AML-193 (cell line): Measurements from ENCODE around the gene CCDC3.
"Not testable (repeated sequence)": the region's sequence is repeated elsewhere in the genome, so short reads cannot be mapped to it uniquely, and the experiment has no call there.

Source experiments
- DNase-seq, 2 experiments: peaks; one replicate each; lab custom pipeline; 2025; lab: John Stamatoyannopoulos, UW

CCDC3 gene

DNA sequence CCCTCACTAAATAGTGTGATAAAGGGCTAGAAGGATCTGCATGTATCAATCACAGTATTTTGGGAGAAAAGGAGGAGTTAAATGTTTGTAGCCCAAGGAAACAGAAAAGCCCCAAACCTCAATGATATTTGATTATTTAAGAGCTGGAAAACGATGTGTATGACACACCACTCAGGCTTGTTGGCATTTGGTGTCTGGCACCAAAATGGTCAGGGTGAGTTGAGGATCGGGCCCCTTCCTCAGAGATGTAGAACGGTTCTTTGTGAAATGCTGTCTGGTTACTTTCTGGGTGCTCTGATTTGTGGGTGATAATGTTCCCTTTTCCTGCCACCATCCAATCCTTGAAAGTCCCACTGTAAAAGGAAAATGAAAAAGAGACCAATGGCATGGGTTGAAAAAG is 113.7 kb downstream of the CCDC3 start:
- no peak for DNase-seq

DNA sequence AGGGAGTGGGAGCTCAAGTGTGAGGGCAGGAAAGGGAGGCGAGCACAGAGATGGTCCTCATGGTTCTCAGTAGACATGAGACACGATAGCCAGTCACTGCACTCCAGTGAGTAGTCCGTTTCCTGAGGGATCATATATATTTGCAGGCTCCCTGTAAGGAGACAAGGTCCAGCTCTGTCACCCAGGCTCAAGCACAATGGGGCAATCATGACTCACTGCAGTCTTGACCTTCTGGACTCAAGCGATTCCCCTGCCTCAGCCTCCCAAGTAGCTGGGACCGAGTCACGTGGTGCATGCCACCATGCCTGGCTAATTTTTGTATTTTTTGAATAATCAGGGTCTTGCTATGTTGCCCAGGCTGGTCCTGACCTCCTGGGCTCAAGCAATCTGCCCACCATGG is 116.7 kb downstream of the CCDC3 start:
- DNase-seq: no peak

DNA sequence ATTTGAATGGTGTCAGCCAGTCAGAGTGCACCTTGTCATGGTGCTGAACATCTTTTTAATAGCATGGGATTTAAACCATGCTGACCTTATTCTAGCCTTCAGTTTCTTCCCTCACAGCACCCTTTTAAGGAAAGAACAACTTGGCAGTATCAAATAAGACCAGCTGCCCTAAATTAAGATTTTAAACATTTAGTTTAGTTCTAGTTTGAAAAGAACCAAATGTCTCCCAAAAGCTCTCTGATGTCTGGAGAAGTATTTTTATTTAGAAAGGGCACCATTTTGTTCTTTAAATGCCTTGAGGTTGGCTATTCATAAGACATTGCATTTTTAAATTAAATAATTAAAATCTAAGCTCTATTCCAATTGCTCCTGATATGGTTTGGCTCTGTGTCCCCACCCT is 121.1 kb downstream of the CCDC3 start:
- no peak for DNase-seq

DNA sequence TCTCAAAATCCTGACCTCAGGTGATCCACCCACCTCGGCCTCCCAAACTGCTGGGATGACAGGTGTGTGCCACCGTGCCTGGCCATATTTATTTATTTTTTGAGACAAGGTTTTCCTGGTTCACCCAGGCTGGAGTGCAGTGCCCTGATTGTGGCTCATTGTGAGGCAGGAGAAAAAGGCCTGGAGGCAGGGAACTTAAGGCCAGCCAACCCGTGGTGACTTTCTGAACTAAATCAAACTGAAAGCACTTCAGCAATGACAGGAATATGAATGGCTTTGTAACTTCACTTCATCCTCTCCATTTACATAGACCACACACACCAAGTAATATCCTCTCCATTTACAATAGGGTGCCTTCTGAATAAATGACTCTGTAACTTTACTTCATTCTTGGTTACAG is 124.4 kb downstream of the CCDC3 start:
- no peak for DNase-seq

DNA sequence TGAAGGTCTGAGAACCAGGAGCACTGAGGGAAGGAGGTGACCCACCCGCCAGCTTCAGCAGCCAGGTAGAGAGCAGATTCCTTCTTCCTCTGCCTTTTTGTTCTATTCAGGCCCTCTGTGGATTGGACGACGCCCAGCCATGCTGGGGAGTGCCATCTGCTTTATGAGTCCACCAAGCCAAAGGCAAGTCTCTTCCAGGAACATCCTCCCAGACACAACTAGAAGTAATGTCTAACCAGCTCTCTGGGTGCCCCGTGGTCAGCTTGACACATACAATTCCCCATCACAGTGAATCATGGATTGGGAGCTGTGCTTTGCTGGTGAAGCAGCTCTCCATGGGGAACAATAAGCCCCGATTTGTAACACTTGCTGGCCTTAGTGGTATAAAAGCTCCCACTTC is 125.2 kb downstream of the CCDC3 start:
- DNase-seq: no peak

DNA sequence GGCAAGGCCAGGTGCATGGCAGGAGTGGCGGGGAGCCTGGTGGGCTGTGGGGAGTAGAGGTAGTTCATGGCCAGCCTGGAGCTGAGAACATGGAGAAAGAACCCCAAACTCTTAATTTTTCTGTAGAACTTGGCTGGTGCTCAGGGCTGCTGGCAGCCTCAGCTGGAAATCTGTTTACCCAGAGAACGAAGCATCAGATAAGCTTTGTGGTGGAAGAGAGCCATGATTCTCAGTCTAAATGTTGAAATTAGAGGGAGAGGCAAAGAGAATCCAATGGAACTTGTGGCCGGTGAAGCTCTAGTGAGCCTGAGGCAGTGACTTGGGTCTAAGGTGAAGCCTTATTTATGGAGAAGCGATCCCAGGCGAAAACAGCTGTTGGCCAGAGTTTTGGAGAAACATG is 126.4 kb downstream of the CCDC3 start:
- no peak for DNase-seq

DNA sequence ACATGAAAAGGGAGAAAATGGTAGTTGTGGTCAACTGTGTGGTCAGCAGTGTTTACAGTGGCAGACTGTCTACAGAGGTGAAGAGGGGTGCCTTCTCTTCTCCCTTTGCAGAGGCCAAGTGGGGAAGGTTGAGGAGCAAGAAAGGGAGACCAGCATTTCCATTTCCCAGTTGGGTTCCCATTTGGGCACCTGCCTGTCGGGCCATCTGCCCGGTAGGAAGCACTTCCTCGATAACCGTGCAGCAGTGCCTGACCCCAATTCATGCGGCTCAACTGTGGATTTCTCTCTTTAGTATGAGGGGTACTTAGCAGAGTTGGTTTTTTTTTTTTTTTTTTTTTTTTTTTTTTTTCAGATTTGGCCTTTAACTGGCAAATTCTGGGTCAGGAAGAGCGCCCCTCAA is 127.0 kb downstream of the CCDC3 start:
- no peak for DNase-seq

DNA sequence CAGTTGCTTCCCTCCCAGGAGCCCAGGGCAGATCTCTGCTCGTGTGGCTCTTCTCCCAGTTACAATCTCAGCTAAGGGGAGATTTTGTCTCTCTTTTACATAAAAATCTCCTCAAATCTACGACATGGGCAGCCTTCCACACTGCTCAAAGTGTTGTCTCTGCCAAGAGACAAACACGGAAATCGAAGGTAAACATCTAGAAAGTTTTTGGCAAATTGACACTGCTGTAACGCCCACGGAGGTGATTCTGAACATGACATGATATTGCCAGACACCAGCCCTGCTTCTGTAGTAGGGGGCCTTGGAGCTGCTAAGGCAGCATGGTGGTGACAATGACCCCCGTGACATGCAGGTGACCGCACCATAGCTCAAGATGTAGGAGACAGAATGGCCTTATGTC is 128.3 kb downstream of the CCDC3 start:
- no peak for DNase-seq

DNA sequence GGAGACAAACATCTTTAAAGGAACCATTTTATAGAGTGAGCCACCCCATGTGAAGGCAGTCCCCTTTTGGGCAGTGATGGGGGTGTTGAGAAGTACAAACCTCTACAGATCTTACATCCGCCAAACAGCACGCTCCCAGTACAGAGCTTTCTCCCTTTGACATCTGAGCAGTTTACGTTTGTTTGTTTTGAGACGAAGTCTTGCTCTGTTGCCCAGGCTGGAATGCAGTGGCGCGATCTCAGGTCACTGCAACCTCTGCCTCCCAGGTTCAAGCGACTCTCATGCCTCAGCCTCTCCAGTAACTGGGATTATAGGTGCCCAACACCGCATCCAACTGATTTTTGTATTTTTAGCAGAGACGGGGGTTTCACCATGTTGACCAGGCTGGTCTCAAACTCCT is 128.9 kb downstream of the CCDC3 start:
- no peak for DNase-seq

DNA sequence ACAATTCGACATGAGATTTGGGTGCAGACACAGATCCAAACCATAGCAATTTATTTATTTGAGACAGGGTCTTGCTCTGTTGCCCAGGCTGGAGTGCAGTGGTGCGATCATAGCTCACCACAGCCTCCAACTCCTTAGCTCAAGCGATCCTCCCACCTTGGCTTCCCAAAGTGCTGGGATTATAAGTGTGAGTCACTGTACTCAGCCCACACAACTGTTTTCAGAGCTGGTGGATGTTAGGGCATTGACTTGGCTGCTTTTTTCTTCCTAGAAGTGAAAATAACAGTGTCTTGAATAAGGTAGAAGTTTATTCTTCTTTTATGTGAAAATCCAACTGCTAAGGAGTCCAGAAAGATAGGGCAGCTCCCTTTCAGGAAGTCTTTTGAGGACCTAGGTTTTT is 132.1 kb downstream of the CCDC3 start:
- DNase-seq: no peak

DNA sequence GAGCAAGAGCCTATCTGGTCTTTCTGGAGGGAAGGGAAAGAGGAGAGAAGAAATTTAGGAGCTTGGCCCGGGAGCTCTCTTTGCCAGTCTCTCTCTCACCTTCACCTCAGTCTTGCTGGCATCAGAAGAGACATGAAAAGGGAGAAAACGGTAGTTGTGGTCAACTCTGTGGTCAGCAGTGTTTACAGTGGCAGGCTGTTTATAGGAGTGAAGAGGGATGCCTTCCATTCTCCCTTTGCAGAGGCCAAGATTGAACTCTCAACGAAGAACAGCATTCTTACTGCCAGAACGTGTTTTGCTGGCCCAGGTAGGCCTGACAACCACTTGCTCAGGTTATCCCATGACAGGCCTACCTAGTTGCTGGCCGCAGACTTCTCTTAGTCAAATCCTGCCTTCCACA is 133.3 kb downstream of the CCDC3 start:
- DNase-seq: no peak

DNA sequence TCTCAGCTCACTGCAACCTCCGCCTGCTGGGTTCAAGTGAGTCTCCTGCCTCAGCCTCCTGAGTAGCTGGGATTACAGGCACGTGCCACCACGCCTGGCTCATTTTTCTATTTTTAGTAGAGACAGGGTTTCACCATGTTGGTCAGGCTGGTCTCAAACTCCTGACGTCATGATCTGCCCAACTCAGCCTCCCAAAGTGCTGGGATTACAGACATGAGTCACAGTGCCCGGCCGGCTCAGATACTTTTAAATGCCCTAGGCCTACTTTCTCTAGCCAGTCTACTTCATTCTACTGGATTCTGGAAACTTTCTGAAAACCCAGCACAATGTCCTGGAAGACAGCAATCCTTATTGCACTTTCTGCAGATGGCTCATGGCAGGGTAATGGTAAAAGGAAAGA is 136.0 kb downstream of the CCDC3 start:
- DNase-seq: not testable (repeated sequence)

DNA sequence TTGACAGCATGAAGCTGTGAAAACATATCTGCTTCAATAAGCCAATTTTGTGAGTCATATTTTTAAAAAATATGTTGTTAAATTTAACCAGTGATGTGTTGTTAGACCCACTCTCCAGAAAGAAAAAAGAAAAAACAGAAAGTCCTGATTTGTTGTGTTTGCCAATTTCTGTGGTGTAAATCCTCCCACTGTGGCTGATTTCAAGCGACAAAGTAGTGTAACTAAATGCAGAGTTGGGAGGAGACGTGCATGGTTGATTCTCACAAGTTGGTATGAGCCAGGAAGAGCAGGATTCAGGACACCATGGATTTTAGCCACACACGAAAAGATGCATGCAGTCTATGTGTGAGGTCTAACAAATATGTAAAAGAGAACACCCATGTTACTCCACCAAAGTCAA is 139.1 kb downstream of the CCDC3 start:
- no peak for DNase-seq

DNA sequence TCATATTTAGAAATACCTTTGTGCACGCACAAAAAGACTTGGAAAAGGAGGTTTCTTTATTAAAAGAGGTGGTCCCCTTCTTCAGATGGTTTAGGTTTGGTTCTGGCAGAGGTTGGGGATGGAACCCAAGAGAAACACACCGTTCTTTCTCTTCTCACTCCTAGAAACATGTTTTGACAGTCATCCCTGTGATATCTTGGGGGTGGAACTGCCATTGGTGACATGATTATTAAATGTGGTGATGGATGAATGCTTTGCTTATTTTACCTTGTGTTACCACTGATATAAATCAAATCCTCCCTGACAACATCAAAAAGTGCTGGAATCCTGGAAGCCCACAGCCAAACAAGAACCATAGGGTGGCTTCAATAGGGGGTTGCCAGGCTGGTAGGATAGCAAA is 146.5 kb downstream of the CCDC3 start:
- DNase-seq: no peak

DNA sequence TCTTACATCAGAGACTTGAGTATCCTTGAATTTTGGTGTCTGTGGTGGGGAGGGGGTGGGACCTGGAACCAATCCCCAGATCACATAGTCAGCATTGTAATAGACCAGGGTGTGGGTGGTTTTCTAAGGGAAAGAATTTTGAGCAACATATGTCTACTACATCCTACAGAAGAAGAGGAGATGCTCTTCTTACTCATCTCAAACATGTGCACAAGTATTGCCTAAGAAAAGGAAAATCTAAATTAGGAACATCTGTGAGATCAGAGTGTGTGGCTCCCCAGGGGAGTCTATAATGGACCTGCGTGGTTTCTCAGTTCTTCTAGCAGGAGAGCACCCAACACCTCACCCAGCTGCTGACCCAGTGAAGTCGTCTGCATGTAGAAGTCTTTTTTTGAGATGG is 148.8 kb downstream of the CCDC3 start:
- no peak for DNase-seq

DNA sequence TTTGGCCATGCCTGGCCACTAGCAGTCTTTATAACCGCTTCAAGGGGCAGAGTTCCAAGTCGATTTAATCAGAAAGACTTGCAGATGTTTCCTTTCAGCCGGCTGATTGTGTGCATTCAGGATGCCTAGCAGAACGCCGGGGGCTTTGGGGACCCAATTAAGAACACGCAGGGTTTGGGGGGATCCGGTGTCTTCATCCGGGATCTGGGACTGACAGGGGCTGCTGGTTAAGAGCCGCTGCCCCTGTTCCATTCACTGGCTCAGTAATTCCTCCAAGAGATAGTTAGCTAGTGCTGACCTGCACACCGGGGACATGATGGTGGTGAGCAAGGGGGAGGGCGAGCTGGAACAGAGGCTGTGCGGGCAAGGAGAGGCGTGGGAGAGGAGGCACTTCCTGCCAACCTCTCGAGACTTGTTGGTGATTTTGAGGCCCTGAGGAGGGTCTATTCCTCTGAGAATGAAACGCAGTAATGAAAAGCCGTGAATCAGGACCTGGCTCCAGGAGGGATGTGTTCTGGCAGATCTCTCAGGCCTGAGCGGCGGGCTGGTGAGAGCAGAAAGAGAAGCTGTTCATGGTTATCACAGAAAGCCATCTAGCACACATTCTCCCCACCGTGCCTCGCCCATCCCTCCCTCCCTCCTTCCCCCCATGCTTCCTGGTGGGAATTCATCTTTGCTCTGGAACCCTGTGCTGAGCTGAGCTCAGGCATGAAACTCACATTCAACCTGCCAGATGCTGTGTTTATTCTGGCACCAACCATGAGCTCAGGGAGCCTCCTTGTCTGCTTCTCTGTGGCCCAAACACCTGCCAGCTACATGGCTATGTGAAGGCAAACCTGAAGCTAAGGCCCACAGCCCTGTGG is 152.0 kb downstream of the CCDC3 start:
- no peak for DNase-seq

DNA sequence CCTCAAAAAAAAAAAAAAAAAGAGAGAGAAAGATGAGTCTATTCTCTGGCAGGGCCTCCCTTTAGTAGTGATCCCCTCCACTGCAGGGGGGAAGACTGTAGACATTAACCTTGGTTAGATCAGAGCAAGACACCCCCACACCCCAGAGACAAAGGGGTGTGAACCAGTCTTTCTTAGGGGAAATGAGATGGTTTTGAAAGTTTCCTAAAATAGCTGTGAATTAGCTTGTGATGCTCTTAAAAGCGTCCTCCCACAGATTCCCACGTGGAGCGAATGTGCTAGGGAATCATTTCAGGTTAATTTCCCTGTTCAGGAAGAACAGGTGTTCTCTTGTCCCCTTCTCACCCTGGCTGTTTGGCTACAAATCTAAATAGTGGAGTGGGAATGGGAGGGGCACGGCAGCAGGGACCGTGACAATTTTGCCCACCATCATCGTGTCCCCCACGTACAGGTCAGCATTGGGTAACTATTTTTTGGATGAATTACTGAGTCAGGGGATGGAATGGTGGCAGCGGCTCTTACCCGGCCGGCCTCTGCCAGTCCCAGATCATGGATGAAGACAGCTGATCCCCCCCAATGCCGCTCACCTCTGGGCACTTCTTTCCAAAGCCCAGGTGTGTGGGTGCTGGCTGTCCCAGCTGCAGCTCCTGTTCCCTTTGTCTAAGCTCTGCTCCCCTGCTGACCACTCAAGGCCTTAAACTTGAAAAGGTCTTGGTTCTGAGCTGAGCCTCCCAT is 152.9 kb downstream of the CCDC3 start:
- no peak for DNase-seq

DNA sequence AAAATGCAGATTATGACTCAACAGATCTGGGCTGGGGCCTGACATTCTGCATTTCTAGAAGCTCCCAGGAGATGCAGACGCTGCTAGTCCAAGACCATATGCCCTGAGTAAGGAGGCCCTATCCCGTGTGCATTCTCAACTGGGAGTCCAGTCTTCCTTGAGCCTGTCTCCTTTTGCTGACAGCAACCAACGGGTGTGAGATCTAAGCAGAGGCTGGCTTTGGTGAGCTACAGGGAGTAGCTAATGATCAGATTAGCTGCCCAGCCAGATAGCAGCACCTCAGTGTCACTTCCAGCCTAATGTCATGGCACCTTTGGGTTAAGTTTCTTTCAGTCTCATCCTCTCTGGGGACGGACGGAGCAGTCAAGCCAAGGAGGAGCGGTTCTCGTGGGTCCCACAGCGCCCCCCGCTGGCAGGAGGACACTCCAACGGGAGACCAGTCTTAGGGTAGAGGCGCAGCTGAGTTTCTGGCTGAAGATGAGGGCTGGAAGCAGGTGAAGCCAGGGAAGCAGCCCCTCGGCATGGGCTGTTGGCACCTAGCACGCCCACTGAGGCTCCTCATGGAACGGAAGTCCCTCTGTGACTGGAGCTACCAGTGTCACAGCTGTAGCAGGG is 154.0 kb downstream of the CCDC3 start:
- DNase-seq: no peak

DNA sequence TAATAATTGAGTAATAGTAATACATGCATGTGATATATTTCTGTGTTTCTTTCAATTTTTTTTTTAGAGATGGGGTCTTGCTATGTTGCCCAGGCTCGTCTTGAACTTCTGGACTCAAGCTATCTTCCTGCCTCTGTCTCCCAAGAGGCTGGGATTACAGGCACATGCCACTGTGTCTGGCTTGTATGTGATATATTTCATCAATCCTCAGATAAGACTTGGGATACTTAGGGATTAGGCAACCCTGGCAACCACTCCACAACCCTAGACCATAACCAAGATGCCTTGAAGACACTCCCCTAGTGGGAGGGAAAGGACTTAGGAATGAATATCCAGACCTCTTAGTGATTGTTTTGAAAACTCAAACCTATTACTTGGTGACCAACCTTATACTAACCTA is 154.8 kb downstream of the CCDC3 start:
- no peak for DNase-seq
